ENCODE measurements around the gene FABP1. TPM values are rescaled to one million over a fixed set of nuclear protein-coding genes. Genes with fewer than 3 reads are reported as not detected.

Gene FABP1
- total RNA-seq, 2 experiments from 2014 or later, result not detected

- H3K4me1 Mint-ChIP-seq, result peaks cover 2% of the 10 kb centered on the region
- DNase-seq, result no peak
- H3K4me3 Mint-ChIP-seq, result no peak overlapping the region
- CTCF ChIA-PET, result no interaction called here
- POLR2A ChIA-PET, result no interaction called here
- H3K27ac Mint-ChIP-seq, result no peak overlapping the region
- H3K36me3 Mint-ChIP-seq (ENCODE audit: low read depth), result no peaks in the 10 kb centered on the region
- peaks cover 1% of the 10 kb centered on the region for H3K27me3 Mint-ChIP-seq
- no peaks in the 10 kb centered on the region for H3K9me3 Mint-ChIP-seq
Measured at GRCh38 chr2:88095022-88095421, 32.8 kb downstream of the FABP1 start.

- POLR2A ChIA-PET, result no interaction called here
- Mint-ChIP-seq H3K36me3 (ENCODE audit: low read depth) (no peaks in the 10 kb centered on the region), H3K27ac (no peak overlapping the region), H3K4me1 (peaks cover 2% of the 10 kb centered on the region), H3K9me3 (no peaks in the 10 kb centered on the region), H3K4me3 (no peak overlapping the region), H3K27me3 (peaks cover 1% of the 10 kb centered on the region)
- no peak for DNase-seq
- CTCF ChIA-PET, result interaction anchor here (2.1 kb wide), 1 partner anchor 32 kb away, joined by 5 read pairs; no protein-coding TSS in a partner anchor
Measured at GRCh38 chr2:88092773-88093172, 35.1 kb downstream of the FABP1 start.

GRCh38 chr2:88091943-88092342 lies 35.9 kb downstream of the FABP1 start:
- H3K4me1 Mint-ChIP-seq, result peaks cover 2% of the 10 kb centered on the region
- DNase-seq, result no peak
- ChIA-PET CTCF (interaction anchor here (2.1 kb wide), 1 partner anchor 31 kb away, joined by 5 read pairs; no protein-coding TSS in a partner anchor), POLR2A (no interaction called here)
- no peaks in the 10 kb centered on the region for H3K36me3 Mint-ChIP-seq (ENCODE audit: low read depth)
- peaks cover 1% of the 10 kb centered on the region for H3K27me3 Mint-ChIP-seq
- no peak overlapping the region for H3K4me3 Mint-ChIP-seq
- H3K27ac Mint-ChIP-seq, result no peak overlapping the region
- H3K9me3 Mint-ChIP-seq, result no peaks in the 10 kb centered on the region

- Mint-ChIP-seq H3K4me1 (peaks cover 2% of the 10 kb centered on the region), H3K27ac (no peak overlapping the region), H3K27me3 (peaks cover 1% of the 10 kb centered on the region), H3K4me3 (no peak overlapping the region), H3K36me3 (ENCODE audit: low read depth) (no peaks in the 10 kb centered on the region), H3K9me3 (no peaks in the 10 kb centered on the region)
- ChIA-PET POLR2A (no interaction called here), CTCF (interaction anchor here (2.1 kb wide), 1 partner anchor 30 kb away, joined by 5 read pairs; no protein-coding TSS in a partner anchor)
- no peak for DNase-seq
Measured at GRCh38 chr2:88090446-88091283, 37.2 kb downstream of the FABP1 start.

GRCh38 chr2:88088999-88089398 lies 38.9 kb downstream of the FABP1 start:
- CTCF ChIA-PET, result no interaction called here
- DNase-seq, result no peak
- Mint-ChIP-seq H3K27ac (no peak overlapping the region), H3K9me3 (no peaks in the 10 kb centered on the region), H3K4me3 (no peak overlapping the region), H3K36me3 (ENCODE audit: low read depth) (no peaks in the 10 kb centered on the region), H3K27me3 (peaks cover 1% of the 10 kb centered on the region), H3K4me1 (peaks cover 2% of the 10 kb centered on the region)
- POLR2A ChIA-PET, result no interaction called here

- no peak overlapping the region for H3K27ac Mint-ChIP-seq
Measured at GRCh38 chr2:88087763-88088162, 40.1 kb downstream of the FABP1 start.

GRCh38 chr2:88087073-88087472 lies 40.8 kb downstream of the FABP1 start:
- Mint-ChIP-seq H3K36me3 (ENCODE audit: low read depth) (no peaks in the 10 kb centered on the region), H3K27me3 (no peaks in the 10 kb centered on the region), H3K4me1 (peaks cover 2% of the 10 kb centered on the region), H3K27ac (no peak overlapping the region), H3K9me3 (no peaks in the 10 kb centered on the region), H3K4me3 (no peak overlapping the region)
- no peak for DNase-seq
- CTCF ChIA-PET, result no interaction called here
- POLR2A ChIA-PET, result no interaction called here

More at GRCh38 chr2:88087763-88088162, 40.1 kb downstream of the FABP1 start:
- peaks cover 2% of the 10 kb centered on the region for H3K4me1 Mint-ChIP-seq
- no peaks in the 10 kb centered on the region for H3K27me3 Mint-ChIP-seq
- H3K4me3 Mint-ChIP-seq, result no peak overlapping the region
- no peak for DNase-seq
- no peaks in the 10 kb centered on the region for H3K9me3 Mint-ChIP-seq
- CTCF ChIA-PET, result no interaction called here
- no peaks in the 10 kb centered on the region for H3K36me3 Mint-ChIP-seq (ENCODE audit: low read depth)
- POLR2A ChIA-PET, result no interaction called here

- H3K27me3 Mint-ChIP-seq, result no peaks in the 10 kb centered on the region
- H3K27ac Mint-ChIP-seq, result no peak overlapping the region
- POLR2A ChIA-PET, result no interaction called here
- no peak for DNase-seq
- no peaks in the 10 kb centered on the region for H3K9me3 Mint-ChIP-seq
- H3K36me3 Mint-ChIP-seq (ENCODE audit: low read depth), result no peaks in the 10 kb centered on the region
- no peak overlapping the region for H3K4me3 Mint-ChIP-seq
- CTCF ChIA-PET, result interaction anchor here (1.6 kb wide), 1 partner anchor 26 kb away, joined by 3 read pairs; no protein-coding TSS in a partner anchor
- peaks cover 2% of the 10 kb centered on the region for H3K4me1 Mint-ChIP-seq
Measured at GRCh38 chr2:88086401-88086800, 41.5 kb downstream of the FABP1 start.

GRCh38 chr2:88085602-88086001 lies 42.3 kb downstream of the FABP1 start:
- Mint-ChIP-seq H3K36me3 (ENCODE audit: low read depth) (no peaks in the 10 kb centered on the region), H3K4me1 (peaks cover 2% of the 10 kb centered on the region), H3K4me3 (no peak overlapping the region), H3K9me3 (no peaks in the 10 kb centered on the region), H3K27ac (no peak overlapping the region), H3K27me3 (no peaks in the 10 kb centered on the region)
- DNase-seq, result no peak
- POLR2A ChIA-PET, result no interaction called here
- CTCF ChIA-PET, result interaction anchor here (1.6 kb wide), 1 partner anchor 26 kb away, joined by 3 read pairs; no protein-coding TSS in a partner anchor

- ChIA-PET CTCF (interaction anchor here (1.6 kb wide), 1 partner anchor 25 kb away, joined by 3 read pairs; no protein-coding TSS in a partner anchor), POLR2A (no interaction called here)
- Mint-ChIP-seq H3K4me3 (no peak overlapping the region), H3K27ac (no peak overlapping the region), H3K27me3 (no peaks in the 10 kb centered on the region), H3K4me1 (no peaks in the 10 kb centered on the region), H3K9me3 (no peaks in the 10 kb centered on the region), H3K36me3 (ENCODE audit: low read depth) (no peaks in the 10 kb centered on the region)
- no peak for DNase-seq
Measured at GRCh38 chr2:88085099-88085498, 42.8 kb downstream of the FABP1 start.

GRCh38 chr2:88082781-88083180 lies 45.1 kb downstream of the FABP1 start:
- ChIA-PET POLR2A (no interaction called here), CTCF (interaction anchor here (1.2 kb wide), 1 partner anchor 23 kb away, joined by 4 read pairs; no protein-coding TSS in a partner anchor)
- no peak for DNase-seq
- Mint-ChIP-seq H3K4me3 (no peak overlapping the region), H3K36me3 (ENCODE audit: low read depth) (no peaks in the 10 kb centered on the region), H3K4me1 (no peaks in the 10 kb centered on the region), H3K27me3 (no peaks in the 10 kb centered on the region), H3K9me3 (no peaks in the 10 kb centered on the region), H3K27ac (no peak overlapping the region)

GRCh38 chr2:88081924-88082608 lies 45.8 kb downstream of the FABP1 start:
- Mint-ChIP-seq H3K4me1 (no peaks in the 10 kb centered on the region), H3K27me3 (no peaks in the 10 kb centered on the region), H3K36me3 (ENCODE audit: low read depth) (no peaks in the 10 kb centered on the region), H3K27ac (no peak overlapping the region), H3K9me3 (no peaks in the 10 kb centered on the region), H3K4me3 (no peak overlapping the region)
- DNase-seq, result no peak
- ChIA-PET CTCF (interaction anchor here (0.6 to 1.2 kb wide), 4 partner anchors 15 to 78 kb away, joined by 3 to 4 read pairs (median 3); no protein-coding TSS in a partner anchor), POLR2A (no interaction called here)

GRCh38 chr2:88080545-88080944 lies 47.3 kb downstream of the FABP1 start:
- Mint-ChIP-seq H3K9me3 (no peaks in the 10 kb centered on the region), H3K27ac (no peak overlapping the region), H3K4me1 (no peaks in the 10 kb centered on the region), H3K36me3 (ENCODE audit: low read depth) (no peaks in the 10 kb centered on the region), H3K27me3 (peaks cover 3% of the 10 kb centered on the region), H3K4me3 (no peak overlapping the region)
- CTCF ChIA-PET, result no interaction called here
- DNase-seq, result no peak
- POLR2A ChIA-PET, result no interaction called here
